ENCODE results near the gene MRPS15. TPM values are rescaled to one million over a fixed set of nuclear protein-coding genes. Genes with fewer than 3 reads are reported as not detected.

Gene MRPS15
- total RNA-seq, 1 experiment from 2014 or later, result 98.7 TPM

DNA sequence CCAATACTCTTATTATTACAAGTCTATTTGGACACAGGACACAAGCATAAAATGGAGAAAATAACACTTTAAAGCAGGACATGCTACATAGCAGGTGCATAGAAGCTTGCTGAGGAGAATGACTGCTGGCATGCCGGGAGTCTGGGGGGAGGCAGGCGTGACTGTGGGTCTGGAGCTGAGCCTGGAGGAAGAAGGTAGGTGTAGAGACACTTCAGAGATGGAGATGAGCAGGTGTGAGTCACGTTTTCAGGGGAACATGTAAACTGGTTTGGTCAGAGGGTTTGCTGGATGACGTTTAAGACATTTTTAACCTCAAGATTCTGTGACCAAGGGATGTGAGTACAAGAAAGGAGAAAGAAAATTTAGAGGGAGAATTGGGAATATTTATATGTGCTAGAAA is 38.4 kb downstream of the MRPS15 start:
- RAD21 ChIA-PET (ENCODE audit: low non-redundant PET in 1 of 2, low total read pairs in 2 of 2, uncharacterized antibody in 2 of 2, unreplicated experiment in 2 of 2), result no interaction called here
- no peak overlapping the region for H3K4me2 ChIP-seq (ENCODE audit: low read length)
- no peak for ATAC-seq
- H3K9me3 ChIP-seq (ENCODE audit: control insufficient read depth in 1 of 2, insufficient read depth in 1 of 2, low read depth in 1 of 2, low read length in 2 of 2), result no peaks in the 10 kb centered on the region
- no peaks in the 10 kb centered on the region for H3K79me2 ChIP-seq (ENCODE audit: insufficient read depth, low read length)
- no peak overlapping the region for H3K27ac ChIP-seq (ENCODE audit: low read depth, low read length)
- H3K4me3 ChIP-seq (replicated peaks in 1 of 2; ENCODE audit: low read depth in 1 of 2, low read length in 2 of 2), result no peak overlapping the region
- intact Hi-C loops (cut with micrococcal nuclease), result no loop called here
- CTCF ChIA-PET, result no interaction called here
- peaks cover 0 to 8% of the 10 kb centered on the region in 2 experiments; a peak in 1 of 4 replicates for H3K4me1 ChIP-seq (ENCODE audit: control insufficient read depth in 1 of 2, insufficient read depth in 2 of 2, low read length in 2 of 2)
- no peaks in the 10 kb centered on the region for H4K20me1 ChIP-seq (ENCODE audit: insufficient read depth)
- TF ChIP-seq ELF1 (IDR thresholded peaks at IDR 0.05; ENCODE audit: borderline replicate concordance, low read depth) (no peak), SIN3A (IDR thresholded peaks at IDR 0.05; ENCODE audit: low read depth) (no peak), EZH2 (IDR thresholded peaks at IDR 0.05) (no peak), TCF7L2 (IDR thresholded peaks at IDR 0.05; ENCODE audit: borderline replicate concordance, extremely low read depth, insufficient read depth, insufficient read length) (no peak), ZNF274 (IDR thresholded peaks at IDR 0.05; ENCODE audit: low read depth, low read length) (no peak), POLR2A (IDR thresholded peaks at IDR 0.05; ENCODE audit: borderline replicate concordance, extremely low read depth, insufficient read depth, insufficient read length) (no peak), EZH2phosphoT487 (IDR thresholded peaks at IDR 0.05; ENCODE audit: borderline replicate concordance) (no peak), ZFX (IDR thresholded peaks at IDR 0.05) (no peak), FOSL1 (IDR thresholded peaks at IDR 0.05; ENCODE audit: low read depth) (no peak), JUND (IDR thresholded peaks at IDR 0.05) (no peak)
- TF ChIP-seq, protein P1, sequence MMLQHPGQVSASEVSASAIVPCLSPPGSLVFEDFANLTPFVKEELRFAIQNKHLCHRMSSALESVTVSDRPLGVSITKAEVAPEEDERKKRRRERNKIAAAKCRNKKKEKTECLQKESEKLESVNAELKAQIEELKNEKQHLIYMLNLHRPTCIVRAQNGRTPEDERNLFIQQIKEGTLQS (IDR thresholded peaks at IDR 0.05), result no peak
- TF ChIP-seq, protein P2, sequence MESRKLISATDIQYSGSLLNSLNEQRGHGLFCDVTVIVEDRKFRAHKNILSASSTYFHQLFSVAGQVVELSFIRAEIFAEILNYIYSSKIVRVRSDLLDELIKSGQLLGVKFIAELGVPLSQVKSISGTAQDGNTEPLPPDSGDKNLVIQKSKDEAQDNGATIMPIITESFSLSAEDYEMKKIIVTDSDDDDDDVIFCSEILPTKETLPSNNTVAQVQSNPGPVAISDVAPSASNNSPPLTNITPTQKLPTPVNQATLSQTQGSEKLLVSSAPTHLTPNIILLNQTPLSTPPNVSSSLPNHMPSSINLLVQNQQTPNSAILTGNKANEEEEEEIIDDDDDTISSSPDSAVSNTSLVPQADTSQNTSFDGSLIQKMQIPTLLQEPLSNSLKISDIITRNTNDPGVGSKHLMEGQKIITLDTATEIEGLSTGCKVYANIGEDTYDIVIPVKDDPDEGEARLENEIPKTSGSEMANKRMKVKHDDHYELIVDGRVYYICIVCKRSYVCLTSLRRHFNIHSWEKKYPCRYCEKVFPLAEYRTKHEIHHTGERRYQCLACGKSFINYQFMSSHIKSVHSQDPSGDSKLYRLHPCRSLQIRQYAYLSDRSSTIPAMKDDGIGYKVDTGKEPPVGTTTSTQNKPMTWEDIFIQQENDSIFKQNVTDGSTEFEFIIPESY (IDR thresholded peaks at IDR 0.05; ENCODE audit: extremely low read depth, insufficient replicate concordance, low read length), result no peak
- TF ChIP-seq, protein P3, sequence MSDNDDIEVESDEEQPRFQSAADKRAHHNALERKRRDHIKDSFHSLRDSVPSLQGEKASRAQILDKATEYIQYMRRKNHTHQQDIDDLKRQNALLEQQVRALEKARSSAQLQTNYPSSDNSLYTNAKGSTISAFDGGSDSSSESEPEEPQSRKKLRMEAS (IDR thresholded peaks at IDR 0.05), result no peak
- POLR2A ChIA-PET, result interaction anchor here (2.3 kb wide), 1 partner anchor 25 kb away, joined by 7 read pairs; no protein-coding TSS in a partner anchor
- H3K27me3 ChIP-seq (ENCODE audit: insufficient read depth, low read length), result no peaks in the 10 kb centered on the region
- H3K9ac ChIP-seq (ENCODE audit: low read length), result no peak overlapping the region
- no peaks in the 10 kb centered on the region for H3K36me3 ChIP-seq (ENCODE audit: control insufficient read depth in 1 of 2, insufficient read depth in 2 of 2, low read length in 2 of 2)
- no peak for DNase-seq (ENCODE audit: low read depth, low spot score)
- H3K9me2 ChIP-seq (ENCODE audit: insufficient read depth), result no peaks in the 10 kb centered on the region
- BruUV-seq (replicated peaks), result no TSS peak
- no peak overlapping the region for H2AFZ ChIP-seq (ENCODE audit: low read depth, low read length, poor library complexity, severe bottlenecking)

All from HCT116 (cell line).